ENCODE data around the gene AIFM2. TPM values are rescaled to one million over a fixed set of nuclear protein-coding genes. Genes with fewer than 3 reads are reported as not detected.
"Not testable (repeated sequence)": the region's sequence is repeated elsewhere in the genome, so short reads cannot be mapped to it uniquely, and the experiment has no call there.

The AIFM2 gene
- total RNA-seq, 1 donor from 2014 or later = 3.1 TPM

DNA sequence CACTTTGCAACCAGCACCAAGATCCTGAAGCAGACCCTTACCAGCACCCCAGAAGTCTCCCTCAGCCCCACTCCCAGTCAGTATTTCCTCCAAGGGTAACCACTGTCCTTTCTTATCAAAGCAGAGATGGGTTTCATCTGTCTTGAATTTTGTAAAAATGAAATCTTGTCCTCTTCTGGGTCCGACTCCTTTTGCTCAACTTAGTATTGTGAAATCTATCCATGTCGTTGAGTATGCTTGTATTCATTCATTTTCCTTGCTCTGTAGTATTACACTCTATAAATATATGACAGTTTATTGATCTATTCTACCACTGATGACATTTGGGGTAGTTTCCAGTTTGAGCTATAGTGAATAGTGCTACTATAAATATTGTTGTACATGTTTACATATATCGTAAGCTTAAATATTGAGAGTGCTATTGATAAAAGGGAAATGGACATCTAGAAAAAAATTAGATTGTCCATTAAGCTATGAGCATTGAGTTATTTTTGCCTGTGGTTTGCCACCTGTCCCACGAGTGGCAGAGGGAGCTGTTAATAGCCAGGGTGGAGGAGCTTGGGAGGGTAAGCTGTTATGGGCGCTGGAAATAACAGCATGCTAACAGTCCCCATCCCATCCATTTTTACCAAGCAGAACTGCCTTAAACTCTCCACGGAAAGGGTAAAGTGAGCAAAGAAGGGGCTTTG lies 36.5 kb downstream of the AIFM2 start:
- intact Hi-C loops (cut with micrococcal nuclease) = no loop called here

DNA sequence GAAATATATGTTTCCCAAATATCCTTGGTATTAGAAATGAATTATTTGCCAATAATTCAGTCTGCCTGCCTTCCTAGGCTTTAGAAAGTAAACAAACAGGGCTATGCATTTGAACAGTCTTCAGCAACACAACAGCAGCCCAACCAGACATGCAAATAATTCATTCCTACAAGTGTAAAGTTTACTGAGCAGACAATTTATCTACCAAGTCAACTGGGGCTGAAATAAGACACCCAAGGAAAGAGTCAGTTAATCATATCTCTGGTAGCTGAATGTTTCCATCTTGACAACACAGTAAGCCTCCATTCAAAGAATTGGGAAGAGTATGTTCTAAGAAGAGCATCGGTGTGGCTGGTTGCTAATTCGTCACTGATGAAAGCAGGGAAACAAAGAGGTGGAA lies 38.4 kb downstream of the AIFM2 start:
- intact Hi-C loops (cut with micrococcal nuclease) = no loop called here

DNA sequence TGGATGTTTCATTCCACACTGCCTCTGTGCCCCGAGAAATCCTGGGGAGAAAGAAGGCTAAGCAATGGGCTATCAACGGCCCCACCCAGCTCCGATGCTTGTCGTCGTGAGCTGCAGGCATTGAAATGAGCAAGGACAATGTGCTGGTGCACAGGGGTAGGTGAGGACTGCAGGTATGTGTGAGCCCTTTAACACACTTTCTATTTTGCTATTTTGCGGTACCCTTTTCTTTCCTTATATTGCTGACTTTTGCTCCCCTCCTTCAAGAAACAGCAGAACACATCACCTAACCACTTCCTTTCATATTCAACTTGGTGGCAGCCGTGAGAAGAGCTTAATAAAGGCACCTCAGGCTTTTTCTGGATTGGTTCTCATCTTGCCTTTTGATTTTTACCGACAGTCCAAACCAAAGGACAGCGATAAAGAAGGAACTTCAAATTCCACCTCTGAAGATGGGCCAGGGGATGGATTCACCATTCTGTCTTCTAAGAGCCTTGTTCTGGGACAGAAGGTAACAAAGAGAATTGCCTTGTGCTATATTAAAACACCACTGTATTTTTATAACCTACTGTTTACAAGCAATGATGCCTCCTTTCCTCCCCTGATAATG lies 39.2 kb downstream of the AIFM2 start:
- intact Hi-C loops (cut with micrococcal nuclease) = loop anchor here (2.0 kb wide), 1 partner anchor 75 kb away; no protein-coding TSS in a partner anchor

DNA sequence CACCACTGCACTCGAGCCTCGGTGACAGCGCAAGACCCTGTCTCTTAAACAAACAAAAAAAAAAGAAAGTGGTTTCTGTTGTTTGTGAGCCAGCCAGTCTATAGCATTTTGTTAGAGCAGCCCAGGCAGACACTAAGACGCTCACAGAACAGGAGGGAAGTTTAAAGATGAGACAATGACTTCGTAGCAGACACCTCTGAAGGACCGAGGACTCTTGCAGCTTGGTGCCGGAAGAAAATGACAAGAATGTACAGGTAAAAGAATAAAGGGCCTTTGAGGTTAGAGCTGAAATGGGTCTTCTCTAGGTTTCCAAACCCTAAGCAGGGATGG lies 40.3 kb downstream of the AIFM2 start:
- intact Hi-C loops (cut with micrococcal nuclease) = loop anchor here (2.0 kb wide), 1 partner anchor 76 kb away; no protein-coding TSS in a partner anchor

DNA sequence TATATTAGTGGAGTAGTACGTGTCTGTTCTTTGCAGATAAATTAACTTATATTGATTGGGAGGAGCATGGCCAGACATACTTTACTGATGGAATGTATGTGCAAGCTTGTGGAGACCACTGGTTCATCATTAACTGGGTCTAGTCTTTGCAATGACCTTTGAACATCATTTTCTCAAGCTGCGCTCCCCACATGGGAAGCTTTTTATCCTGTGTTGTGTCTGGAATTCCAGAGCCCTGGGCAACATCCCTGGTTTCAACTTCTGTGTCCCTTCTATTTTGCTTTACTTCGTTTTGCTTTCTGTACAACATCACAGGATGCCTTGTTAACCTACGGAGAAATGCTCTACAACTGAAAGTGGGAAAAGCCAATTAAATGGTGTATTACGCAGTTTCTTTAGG lies 41.7 kb downstream of the AIFM2 start:
- intact Hi-C loops (cut with micrococcal nuclease) = no loop called here

DNA sequence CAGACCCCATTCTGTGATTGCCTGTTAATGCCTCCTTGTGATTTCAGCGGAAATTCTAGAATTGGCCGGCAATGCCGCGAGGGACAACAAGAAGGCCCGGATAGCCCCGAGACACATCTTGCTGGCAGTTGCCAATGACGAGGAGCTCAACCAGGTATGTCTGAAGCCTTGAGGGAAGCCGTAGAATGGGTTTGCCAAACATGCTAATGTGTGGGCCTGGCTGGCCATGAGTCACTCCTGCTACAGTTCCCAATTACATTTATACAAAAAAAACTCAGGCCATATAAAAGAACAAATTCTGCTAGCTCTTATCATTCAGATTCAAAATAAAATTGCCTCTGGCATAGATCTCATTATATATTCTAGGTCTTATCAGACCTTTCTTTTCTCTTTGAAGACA lies 42.6 kb downstream of the AIFM2 start:
- intact Hi-C loops (cut with micrococcal nuclease) = no loop called here

DNA sequence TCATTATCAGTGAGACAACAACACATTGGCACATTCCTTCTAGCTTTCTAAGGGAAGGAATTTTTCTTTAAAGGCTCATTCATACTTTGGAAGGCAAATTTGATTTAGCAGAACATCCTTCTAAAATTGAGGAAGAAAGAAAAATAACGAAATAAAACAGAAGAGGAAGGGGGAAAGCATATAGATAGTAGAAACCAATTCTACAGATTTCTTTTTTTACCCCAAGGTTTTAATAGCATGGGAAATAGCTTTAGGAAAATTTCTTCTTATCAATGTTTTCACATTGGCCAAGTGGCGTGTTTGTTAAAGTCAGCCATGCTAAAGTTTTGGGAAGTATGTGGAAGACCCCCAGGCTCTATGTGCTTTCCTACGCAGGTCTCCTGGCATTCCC lies 44.3 kb downstream of the AIFM2 start:
- intact Hi-C loops (cut with micrococcal nuclease) = no loop called here

DNA sequence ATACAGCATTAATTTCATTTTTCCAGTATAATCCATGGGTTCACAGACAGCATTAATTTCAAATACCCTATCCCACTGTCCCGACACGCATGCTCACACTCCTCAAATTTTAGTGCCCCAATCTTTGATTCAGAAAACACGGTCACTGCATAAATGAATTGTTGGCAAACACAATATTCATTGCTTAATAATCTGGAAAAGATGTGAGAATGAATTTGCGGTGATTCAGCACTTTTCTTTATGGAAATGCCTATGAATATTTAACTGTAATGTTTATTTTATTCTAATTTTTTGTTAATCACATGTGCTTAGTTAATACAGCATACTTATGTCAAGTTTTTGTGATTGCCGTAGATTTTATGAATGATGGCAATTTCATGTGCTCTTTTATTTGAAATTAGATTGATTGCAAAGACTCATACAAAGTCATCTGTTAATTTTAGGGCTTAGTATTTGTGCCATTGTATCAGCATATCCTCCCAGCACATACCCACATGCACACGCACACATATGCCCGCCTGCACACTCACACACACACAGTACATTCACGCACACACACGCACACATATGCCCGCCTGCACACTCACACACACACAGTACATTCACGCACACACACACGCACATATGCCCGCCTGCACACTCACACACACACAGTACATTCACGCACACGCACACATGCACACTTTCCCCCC lies 44.9 kb downstream of the AIFM2 start:
- intact Hi-C loops (cut with micrococcal nuclease) = no loop called here

DNA sequence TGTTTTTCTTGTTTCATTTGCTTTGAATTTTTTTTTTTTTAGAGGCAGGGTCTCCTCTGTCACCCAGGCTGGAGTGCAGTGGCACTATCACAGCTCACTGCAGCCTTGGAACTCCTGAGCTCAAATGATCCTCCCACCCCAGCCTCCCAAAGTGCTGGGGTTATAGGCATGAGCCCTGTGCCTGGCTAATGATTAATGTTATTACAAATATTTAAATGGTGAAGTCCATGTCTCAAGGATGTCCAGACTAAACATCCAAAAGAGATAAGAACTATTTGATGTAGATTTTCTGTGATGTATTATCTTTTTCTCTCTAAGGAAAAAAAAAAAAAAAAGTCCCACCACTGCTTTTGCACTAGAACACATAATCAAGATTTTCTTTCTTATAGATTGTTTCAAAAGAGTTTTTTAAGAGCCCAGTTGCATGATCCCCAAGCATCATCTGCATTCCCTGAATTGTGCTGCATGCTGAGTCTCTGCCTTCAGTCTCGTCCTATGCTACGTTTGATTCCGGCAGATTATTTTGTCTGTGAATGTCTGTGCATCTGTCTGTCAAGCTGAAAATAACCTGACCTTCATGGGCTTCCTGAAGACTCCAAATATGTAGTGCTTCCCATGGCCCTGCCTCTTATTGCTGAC lies 46.5 kb downstream of the AIFM2 start:
- intact Hi-C loops (cut with micrococcal nuclease) = no loop called here

DNA sequence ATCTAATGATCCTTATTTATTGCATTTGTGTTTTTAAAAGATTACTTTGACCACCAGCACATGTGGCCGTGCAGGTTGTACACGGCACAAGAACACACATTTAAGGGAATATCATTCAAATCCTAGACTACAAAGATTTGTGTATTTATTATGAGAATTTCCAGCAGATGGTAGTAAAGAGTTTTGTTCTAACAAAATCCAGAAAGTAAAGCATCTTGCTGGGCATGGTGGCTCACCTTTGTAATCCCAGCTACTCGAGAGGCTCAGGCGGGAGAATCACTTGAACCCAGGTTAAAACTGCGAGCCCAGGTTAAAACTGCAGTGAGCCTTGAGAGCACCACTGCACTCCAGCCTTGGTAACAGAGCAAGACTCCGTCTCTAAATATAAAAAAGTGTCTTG lies 48.4 kb downstream of the AIFM2 start:
- intact Hi-C loops (cut with micrococcal nuclease) = no loop called here

DNA sequence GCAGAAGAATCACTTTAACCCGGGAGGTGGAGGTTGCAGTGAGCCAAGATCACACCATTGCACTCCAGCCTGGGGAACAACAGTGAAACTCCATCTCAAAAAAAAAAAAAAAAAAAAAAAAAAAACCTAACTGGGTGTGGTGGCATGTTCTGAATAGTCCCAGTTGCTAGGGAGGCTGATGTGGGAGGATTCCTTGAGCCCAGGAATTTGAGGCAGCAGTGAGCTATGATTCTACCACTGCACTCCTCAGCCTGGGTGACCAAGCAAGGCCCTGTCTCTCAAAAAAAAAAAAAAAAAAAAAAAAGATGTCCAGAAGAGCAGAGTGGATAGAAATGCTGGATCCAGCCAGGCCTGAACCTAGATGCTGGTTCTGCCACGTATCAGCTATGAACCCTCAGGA lies 51.8 kb downstream of the AIFM2 start:
- intact Hi-C loops (cut with micrococcal nuclease) = not testable (repeated sequence)

DNA sequence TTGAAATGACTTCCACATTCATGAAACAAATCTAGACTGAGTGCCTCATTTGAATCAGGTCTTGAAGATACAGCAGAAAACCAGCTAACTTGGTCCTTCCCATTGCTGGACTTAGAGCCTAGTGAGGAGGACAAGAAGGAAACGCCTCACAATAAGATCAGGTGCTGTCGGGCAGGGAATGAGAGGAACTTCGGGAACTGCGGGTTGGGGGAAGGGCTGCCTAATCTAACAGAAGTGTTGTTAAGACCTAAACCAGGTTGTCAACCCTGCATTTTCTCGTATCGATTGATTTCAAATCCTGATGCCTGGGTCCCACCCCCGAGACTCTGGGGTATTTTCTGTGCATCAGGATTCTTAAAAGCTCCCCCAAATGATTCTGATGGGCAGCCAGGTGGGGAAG lies 53.7 kb downstream of the AIFM2 start:
- intact Hi-C loops (cut with micrococcal nuclease) = no loop called here

DNA sequence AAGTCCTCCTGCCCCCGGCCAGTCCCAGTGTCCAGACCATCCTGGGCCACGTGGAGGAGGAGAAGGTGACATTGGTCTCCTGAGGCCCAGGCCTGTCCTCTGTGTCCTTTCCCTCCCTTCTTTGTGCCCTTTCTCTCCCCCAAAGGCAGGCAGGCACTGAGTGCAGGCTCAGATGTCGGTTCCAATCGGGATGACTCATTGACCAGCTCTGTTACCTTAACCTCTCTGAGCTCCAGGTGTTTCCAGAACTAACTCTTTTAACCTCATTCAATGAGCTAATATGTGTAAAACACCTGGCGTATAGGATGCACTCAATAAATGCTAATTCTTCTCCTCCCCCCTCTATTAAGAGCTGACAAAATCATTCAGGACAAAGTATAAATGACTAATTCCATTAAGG lies 54.3 kb downstream of the AIFM2 start:
- intact Hi-C loops (cut with micrococcal nuclease) = no loop called here

DNA sequence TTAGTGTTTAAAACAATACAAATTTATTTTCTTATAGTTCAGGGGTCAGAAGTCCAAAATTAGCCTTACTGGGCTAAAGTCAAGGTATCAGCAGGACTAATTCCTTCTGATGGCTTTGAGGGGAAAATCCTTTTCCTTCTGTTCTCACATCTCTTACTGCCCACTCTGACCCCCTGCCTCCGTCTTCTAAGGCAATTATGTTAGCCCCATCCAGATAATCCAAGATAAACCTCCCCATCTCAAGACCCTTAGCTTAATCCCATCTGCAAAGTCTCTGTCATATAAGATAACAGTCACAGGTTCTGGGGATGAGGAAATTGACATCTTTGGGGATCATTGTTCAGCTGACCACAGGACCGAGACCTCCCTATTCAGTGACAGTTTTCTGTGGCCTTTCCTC lies 57.7 kb downstream of the AIFM2 start:
- intact Hi-C loops (cut with micrococcal nuclease) = no loop called here

DNA sequence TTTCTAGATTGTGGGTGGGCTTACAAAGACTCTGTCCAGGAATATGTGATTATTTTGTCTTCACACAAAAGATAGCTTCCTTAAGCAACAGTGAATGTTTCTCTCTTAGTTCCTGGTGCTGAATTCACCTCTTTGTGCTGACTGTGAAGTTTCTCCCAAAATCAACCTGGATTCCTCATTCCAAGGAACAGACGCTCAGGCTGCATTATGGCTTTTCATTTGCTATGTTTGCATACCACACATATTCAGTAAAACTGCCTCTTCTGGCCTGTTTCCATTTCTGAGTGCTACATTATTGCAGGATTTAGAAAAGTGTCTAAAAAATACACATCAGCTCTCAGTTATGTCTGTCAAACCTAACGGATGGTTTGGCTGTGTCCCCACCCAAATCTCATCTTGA lies 58.5 kb downstream of the AIFM2 start:
- intact Hi-C loops (cut with micrococcal nuclease) = no loop called here

DNA sequence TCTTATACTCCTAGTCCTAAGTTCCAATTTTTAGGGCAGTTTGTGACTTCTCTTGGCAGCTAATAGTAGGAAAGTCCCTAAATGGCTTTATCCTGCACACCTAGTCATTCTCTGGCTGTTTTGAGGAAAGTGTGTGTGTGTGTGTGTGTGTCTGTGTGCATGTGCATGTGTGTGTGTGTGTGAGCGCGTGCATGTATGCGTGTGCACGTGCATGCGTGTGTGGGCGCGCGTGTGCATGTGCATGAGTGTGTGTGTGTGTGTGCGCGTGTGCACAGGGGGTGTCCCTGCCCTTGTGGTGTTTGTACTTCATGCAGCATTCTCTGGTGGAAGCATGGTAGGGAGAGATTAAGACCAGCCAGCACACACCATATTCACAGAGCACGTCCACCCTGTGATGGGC lies 61.8 kb downstream of the AIFM2 start:
- intact Hi-C loops (cut with micrococcal nuclease) = no loop called here

DNA sequence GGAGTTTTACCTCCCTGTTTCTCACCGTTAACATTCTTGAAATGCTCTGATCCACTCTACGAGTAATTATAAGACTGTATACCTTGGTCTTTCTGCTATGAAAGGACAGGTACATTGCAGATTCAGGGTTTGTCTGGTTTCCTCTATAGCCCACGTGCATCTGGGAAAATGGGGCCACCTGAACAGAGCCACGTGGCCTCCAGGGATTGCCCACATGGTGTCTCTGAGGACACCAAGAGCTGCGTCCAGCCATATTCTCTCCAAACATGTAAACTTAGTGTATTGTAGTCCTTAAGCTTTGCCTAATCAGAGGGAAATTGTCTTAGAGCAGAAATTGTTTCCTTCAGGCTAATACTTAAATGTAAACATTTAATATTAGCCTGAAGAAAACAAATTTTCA lies 63.3 kb downstream of the AIFM2 start:
- intact Hi-C loops (cut with micrococcal nuclease) = no loop called here

DNA sequence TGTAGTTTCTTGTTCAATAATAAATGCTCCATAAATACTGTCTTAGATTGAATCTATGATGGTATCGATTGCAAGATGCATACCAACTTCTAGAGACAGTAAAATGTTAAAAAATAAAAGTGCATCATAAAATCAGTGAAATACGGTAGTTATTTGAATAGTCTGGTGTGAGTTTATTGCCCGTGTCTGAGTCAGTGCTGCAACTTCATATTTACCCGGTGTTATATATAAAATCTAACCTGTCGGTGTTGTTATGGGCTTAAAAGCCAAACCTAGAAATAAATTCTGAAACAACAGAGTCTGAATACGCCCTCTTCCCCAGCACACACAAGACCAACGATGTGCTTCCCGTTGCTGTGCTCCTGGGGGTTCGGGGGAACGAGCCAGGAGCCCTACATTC lies 63.7 kb downstream of the AIFM2 start:
- intact Hi-C loops (cut with micrococcal nuclease) = no loop called here

DNA sequence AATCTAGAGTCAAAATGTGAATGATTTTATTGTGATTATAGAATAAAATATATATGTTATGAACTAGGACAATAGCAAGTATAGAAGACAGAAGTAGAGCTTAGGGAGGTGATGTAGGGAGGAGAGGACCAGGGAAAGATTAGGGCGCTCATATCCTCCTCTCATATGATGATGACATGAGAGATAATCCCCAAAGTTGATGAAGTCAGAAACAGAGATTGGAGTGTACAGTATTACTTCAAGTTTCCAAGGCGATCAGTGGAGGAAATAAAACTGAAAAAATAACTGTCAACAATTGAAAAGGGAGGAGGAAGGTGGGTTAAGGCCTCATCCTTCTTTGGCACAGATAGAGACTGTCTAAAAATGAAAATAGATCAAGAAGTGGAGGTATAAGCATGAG lies 65.0 kb downstream of the AIFM2 start:
- intact Hi-C loops (cut with micrococcal nuclease) = no loop called here

DNA sequence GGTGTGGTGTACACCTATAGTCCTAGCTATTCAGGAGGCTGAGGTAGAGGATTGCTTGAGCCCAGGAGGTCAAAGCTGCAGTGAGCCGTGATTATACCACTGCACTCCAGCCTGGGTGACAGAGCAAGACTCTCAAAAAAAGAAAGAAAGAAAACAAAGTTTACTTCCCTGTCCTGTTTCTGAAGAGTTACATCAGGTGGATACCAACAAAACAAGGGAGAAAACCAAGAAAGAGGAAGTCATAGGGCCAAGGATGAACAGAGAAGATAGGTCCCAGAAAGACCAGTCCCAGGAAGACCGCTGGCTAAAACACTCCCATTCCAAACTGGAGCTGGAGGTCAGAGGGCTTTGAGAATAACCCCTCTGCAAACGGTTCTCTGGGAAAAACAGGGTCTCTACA lies 66.4 kb downstream of the AIFM2 start:
- intact Hi-C loops (cut with micrococcal nuclease) = no loop called here

DNA sequence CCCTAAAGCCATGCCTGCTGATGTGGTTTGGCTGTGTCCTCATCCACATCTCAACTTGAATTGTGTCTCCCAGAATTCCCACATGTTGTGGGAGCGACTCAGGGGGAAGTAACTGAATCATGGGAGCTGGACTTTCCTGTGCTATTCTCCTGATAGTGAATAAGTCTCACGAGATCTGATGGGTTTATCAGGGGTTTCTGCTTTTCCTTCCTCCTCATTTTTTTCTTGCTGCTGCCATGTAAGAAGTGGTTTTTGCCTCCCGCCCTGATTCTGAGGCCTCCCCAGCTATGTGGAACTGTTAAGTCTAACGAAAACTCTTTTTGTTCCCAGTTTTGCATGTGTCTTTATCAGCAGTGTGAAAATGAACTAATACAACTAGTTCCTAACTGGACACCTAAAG lies 68.1 kb downstream of the AIFM2 start:
- intact Hi-C loops (cut with micrococcal nuclease) = no loop called here

DNA sequence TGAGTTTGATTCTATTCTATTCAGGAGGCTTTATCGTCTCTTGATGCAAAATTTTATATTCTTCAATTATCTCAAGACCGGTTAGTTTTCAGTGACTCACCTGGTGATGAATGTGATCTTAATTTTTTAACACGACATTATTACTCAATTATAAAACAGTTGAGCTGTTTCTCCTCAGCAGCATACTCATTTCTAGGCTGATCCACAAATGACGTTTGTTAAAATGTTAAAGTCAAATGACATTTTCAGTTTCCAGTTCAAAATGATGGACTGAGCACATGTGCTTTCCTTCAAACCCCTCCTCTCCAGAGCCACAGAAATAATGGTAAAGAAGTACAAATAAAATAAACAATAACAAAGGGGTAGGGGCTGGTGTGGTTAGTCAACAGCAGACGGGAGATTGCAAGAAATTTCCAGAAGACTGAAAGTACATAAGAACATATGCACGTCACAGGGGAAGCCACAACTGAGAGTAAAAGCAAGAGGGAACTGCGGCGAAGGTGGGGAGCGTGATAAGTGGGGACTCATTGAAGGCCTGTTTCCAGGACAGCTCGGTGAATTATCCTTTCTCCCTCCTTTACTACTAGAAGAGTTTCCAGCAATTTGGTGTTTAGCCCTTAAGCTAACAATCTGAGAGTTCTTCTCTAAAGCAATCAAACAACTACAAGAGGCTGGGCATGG lies 69.1 kb downstream of the AIFM2 start:
- intact Hi-C loops (cut with micrococcal nuclease) = no loop called here

Measured in T-helper 2 cell treated with Interferon-gamma antibody and Interleukin-4, amounts not matched to agents 100 ng/mL and 5 ng/mL, for 36 hours (primary cell).